ENCODE measurements around the gene USP47.

Gene USP47

DNA sequence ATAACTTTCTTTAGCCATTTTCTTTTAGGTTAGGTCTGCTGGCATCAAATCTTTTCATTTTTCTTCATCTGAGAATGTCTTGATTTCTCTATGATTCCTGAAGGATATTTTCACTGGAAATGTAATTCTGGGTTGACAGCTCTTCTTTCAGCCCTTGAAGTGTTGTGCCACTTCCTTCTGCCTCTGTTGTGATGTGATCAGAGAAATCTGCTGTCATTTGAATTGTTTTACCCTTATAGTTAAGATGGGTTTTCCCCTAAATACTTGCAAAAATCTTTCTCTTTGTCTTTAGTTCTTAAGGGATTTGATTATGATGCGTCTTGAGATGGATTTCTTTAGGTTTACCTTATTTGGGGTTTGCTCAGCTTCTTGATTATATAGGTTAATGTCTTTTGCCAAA, 23.0 kb downstream of the USP47 start:
- DNase-seq (ENCODE audit: low read depth in 2 of 2): no peak

DNA sequence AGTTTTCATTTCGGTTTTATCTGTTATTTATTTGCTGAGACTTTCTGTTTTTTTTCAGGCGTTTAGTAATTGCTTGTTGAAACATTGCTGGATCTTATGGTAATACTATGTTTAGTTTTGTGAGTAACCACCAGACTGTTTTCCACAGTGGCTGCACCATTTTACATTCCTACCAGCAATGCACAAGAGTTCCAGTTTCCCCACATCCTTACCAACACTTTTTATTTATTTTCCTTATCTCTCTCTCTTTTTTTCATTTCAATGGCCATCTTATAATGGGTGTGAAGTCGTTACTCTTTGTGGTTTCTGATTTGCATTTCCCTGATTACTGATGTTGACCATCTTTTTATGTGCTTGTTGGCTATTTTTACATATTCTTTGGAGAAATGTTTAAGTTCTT, 23.7 kb downstream of the USP47 start:
- DNase-seq (ENCODE audit: low read depth in 2 of 2): no peak

DNA sequence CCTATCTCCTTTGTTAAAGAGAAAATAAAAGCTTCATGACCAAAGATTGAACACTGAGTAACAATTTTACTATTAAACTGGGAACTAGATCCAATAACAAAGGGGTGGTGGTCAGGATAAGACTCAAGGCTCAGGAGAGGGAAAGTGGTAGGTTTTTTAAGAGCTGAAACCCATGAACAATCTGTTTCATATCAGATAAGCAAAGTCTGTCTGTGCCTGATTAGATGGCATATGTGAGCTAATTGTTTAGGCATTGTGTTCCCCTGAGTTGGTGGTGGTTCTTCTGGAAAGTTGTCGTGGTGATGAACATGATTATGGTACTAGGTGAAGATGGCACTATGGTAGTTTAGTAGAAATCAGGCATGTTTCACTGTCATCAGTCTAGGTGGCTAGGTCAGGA, 24.4 kb downstream of the USP47 start:
- DNase-seq (ENCODE audit: low read depth in 2 of 2): no peak

DNA sequence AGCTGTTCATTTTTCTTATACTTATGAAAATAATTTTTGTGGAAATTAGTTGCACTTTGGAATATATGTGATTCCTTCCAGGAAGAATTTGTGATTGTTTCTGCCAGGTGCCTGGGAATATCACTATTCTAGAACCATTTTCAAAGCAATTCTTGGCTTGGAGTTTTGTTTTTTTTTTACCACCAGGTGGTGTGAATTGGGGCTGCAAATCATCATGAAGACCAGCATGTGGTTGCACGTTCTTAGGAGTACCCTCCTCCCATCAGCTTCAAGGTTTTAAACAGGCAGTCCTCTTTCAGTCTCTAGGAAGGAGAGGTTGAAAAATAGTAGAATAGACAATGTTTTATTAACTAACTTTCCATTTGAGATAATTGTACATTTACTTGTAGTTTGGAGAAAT, 25.9 kb downstream of the USP47 start:
- DNase-seq (ENCODE audit: low read depth in 2 of 2): no peak

DNA sequence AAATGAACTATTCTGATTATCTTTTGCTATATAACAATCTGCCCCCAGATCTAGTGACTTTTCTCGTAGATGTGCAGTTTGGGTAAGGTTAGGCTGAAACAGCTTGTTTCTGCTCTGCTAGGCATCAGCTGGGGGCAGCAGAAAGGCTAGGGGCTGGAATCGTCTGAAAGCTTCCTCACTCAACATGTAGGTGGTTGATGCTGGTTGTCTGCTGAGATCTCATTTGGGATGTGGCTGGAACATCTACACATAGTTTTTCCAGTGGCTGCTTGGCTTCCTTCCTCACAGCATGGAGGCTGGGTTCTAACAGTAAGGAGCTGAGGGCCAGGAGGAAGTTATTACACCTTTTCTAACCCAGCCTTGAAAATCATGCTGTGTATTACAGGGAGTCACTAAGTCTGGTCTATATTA, 30.2 kb downstream of the USP47 start:
- no peak for DNase-seq (ENCODE audit: low read depth in 2 of 2)

DNA sequence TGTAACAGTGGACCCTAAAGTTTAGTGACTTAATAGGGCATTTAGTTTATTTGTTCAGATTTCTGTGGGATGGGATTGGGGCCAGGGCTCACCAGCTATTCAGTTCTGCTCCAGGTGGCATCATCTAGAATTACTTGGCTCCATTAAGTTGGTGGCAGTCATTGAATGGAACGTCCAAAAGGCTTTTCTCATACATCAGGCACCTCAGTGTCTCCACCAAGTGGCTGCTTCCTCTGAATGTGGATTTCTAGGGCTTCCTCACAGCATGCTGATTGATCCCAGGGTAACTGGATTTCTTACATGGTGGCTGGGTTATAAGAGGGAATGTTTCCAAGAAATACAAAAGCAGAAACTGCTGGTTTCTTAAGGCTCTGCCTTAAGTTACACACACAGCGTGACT, 34.7 kb downstream of the USP47 start:
- no peak for DNase-seq (ENCODE audit: low read depth in 2 of 2)

DNA sequence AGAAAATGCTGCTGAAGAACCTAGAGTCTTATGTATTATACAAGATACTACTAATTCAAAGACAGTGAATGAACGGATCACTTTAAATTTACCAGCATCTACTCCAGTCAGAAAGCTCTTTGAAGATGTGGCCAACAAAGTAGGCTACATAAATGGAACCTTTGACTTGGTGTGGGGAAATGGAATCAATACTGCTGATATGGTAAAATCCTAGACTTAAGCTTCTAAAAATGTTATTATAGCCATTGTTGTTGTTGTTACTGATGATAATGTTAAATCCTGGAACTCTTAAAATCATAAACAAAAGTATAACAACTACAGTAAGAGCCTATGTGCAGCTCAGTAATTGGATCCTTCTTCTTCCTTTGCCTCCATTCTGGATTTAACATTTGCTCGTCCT, 38.4 kb downstream of the USP47 start:
- DNase-seq (ENCODE audit: low read depth in 2 of 2): no peak

DNA sequence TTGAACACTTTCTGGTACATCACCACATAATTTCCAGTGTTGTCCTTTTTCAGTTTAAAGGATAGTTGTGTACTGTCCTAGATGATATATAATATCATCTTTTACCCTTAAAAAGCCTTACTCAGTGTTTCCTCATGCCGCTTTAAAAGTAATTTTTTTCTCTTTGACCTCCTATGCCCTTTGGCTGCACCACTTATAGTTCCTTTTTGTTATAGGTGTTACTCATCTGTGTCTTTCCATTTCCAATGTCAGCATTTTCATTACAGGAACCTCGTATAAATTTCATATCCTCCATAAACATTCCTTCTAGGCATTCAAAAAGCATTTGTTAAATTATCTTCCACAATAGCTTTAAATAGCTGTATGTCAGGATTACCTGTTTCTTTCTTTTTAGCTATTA, 40.8 kb downstream of the USP47 start:
- no peak for DNase-seq (ENCODE audit: low read depth in 2 of 2)

DNA sequence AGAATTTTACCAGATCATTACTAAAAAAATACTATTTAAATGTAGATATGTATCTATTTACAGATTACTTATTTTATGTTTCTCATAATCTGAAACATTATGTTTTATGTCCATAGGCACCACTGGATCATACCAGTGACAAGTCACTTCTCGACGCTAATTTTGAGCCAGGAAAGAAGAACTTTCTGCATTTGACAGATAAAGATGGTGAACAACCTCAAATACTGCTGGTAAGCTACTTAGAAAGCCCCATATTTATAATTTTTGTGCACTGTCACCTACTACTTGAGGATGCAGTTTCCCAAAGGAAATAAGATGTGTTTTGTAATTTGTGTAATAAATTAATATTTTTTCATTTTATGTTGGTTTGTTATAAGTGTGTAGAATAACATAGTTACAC, 42.6 kb downstream of the USP47 start:
- DNase-seq (ENCODE audit: low read depth in 2 of 2): no peak

DNA sequence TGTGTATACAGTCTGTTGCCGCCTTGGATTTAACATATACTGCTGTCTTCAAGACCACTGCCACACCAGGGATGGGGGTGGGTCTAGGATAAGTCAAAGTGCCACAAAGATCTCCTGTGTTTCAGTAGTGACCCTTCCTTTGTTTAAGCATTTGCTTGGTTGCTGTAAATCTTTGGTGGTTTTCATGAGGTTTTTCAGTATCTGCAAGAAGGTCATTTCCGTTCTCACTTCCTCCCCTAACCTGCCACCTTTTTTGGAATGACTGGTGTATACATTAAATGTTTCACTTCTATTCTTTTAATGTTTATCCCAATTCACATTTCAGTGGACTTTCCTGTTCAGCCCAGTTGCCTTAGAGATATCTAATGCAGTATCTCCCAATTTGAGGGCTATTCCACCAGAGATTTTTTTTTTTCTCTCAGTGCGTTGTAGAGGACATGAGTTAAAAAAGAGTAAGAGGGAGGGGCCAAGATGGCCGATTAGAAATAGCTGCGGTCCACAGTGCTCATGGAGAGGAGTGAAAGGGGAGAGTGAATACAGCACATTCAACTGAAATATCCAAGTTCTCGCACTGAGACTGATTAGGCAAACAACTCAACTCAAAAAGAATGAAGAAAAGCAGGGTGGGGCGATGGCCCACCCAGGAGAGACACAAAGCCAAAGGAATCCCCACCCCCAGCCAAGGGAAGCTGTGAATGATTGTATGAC, 43.2 kb downstream of the USP47 start:
- DNase-seq (ENCODE audit: low read depth in 2 of 2): no peak

DNA sequence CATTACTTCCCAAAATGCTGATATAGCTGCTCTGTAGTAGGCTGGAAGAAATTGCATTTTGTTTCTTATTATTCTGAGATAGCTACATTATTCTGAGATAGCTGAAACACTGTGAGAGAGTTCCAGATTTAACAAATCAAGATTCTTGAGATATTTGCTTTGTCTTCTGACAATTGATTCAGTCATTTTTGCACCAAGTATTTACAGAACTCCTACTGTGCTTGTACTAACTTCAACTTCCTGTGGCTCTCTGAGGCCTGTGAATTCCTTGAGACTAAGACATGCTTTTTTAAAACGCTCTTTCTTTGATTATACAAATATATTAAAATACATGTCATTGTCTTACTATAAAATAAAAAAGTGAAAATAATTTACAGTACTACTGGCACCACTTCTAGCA, 52.7 kb downstream of the USP47 start:
- no peak for DNase-seq (ENCODE audit: low read depth in 2 of 2)

DNA sequence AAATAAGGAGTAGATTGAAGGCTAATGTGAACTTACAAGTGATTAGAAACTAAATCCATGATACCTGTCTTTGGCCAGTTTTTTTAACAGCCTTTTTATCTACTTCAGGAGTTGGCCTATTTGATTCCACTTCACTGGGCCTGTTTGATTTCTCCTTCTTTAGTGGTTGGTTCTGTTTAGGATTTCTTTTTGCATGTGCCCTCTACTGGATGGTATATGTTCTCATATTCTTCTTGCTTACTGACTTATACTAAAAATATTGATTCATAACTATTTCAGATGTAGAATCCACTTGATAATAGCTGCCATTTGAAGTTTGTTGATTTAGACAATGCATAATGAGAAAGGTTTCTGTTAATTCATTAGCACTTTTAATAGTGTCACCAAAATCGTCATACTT, 53.9 kb downstream of the USP47 start:
- DNase-seq (ENCODE audit: low read depth in 2 of 2): no peak

DNA sequence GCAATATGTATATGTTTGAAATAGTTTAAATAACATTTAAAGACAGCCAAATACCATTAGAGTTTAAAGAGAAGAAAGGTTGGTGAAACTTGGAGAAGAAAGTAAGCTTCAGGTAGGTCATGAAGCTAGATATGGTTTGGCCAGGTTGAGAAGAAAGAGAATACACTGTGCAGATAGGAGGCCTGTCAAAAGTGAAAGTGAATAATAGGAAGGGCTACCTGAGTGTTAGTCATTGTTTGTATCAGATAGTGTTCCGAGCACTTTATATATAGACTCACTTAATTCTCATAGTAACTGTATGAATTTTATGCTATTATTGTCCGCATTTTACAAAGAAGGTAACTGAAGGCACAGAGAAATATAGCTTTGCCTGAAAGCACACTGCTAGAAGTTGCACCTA, 56.9 kb downstream of the USP47 start:
- DNase-seq (ENCODE audit: low read depth in 2 of 2): no peak

DNA sequence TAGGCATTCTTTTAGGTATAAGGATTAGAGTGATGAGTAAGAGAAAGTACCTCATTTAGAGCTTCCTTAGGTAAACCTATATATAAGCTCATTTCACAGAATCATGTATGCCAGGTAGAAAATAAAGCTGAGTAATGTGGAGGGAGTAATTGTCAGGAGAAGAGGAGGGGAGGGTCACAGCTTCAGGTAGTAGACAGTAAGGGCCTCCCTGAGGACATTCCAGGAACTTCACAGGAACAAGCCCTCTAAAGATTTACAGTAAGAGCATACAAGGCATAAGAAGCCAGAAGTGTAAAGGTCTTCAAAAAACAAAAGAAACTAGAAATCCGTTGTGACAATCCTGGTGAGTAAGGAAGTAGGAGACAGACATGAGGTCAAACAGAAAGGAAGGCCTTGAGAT, 57.6 kb downstream of the USP47 start:
- DNase-seq (ENCODE audit: low read depth in 2 of 2): no peak

DNA sequence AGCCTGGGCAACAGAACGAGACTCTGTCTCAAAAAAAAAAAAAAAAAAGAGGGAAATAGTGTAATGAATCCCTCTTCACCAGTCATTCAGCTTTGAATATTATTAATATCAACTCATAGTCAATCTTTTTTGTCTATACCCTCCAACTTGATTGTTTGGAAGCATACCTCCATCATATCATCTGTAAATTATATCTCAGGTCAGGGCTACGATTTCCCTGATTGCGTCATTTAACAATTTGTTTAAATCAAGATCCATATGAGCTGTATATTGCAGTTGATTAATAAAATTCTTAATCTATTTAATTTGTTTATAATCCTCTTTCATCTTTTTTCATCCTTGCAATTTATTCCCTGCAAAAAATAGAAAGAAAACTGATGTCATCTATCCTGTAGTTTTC, 60.2 kb downstream of the USP47 start:
- no peak for DNase-seq (ENCODE audit: low read depth in 2 of 2)

DNA sequence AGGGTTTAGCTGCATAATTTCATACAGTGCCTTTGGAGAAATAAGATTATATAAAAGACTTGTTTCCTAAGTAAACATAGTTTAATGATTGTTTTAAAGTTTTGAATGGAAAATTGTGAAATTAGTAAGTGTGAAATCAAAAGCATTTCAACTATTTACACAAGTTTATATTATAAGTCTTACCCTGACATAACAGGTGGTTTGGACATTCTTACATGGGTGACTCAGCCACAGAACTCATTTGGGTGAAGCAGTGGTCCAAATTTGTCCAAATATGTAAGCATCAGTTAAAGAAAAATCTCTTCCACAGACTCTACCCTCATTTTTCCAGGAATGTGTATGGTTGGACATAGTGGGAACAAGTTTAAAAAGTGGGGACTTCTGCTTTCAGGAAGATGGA, 68.0 kb downstream of the USP47 start:
- DNase-seq (ENCODE audit: low read depth in 2 of 2): no peak

DNA sequence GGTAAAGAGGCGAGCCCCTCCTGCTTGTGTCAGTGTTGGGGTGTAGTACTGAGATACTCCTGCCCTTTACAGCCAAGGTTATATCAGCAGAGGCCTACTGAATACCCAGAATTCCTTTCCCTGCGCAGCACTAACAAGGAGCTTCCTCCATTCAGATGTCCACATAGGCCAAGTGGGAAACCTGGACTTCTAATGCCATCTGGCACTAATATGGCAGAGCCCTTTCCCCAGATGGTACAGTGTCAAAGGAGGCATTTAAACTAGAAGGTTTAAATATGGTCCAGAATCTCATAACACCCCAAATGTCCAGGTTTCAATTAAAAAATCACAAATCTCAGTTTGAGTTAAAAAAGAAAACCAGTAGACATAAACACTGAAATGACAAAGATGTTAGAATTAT, 68.8 kb downstream of the USP47 start:
- no peak for DNase-seq (ENCODE audit: low read depth in 2 of 2)

DNA sequence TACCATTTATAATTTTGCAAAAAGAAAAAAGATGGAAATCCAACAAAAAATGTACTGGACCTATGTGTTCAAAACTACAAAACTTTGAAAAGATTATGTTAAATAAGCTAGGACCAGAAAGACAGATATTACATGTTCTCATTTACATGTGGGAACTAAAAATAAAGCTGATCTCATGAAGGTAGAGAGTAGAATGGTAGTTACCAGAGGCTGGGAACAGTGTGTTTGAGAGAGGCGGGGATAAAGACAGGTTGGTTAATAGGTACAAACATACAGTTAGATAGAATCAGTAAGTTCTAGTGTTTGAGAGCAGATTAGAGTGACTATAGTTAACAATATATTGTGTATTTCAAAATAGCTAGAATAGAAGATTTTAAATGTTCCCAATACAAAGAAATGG, 71.6 kb downstream of the USP47 start:
- no peak for DNase-seq (ENCODE audit: low read depth in 2 of 2)

DNA sequence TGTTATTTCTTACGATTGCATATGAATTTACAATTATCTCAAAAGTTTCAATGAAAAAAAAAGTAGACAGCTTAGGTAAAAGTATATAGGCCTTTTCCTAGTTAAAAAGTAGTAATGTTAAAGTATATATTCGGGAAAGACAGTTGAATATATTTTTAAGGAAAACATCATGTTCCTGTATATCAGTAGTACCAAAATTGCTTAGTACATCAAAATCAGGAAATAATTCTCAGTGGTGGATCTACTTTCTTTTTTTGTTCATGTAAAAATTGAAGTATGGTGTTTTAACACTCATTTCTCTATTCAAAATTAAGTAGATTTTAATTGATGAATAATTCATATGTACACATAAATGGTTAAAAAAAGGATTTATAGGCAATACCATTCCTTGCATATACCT, 73.9 kb downstream of the USP47 start:
- no peak for DNase-seq (ENCODE audit: low read depth in 2 of 2)

DNA sequence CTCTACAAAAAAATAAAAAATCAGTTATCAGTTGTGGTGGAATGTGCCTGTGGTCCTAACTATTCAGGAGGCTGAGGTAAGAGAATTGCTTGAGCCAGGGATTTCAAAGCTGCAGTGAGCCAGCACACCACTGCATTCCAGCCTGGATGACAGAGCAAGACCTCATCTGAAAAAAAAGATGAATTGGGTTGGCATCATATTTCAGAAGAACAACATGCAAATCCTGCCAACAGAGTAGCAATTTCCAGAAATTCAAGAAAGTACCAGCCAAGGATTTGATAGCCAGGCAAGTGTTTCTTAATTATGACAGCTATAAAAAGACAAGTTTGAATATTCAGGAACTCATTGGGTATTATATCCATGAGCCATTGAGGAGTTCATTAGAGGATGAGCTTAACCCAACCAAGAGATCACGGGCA, 75.2 kb downstream of the USP47 start:
- DNase-seq (ENCODE audit: low read depth in 2 of 2): no peak

DNA sequence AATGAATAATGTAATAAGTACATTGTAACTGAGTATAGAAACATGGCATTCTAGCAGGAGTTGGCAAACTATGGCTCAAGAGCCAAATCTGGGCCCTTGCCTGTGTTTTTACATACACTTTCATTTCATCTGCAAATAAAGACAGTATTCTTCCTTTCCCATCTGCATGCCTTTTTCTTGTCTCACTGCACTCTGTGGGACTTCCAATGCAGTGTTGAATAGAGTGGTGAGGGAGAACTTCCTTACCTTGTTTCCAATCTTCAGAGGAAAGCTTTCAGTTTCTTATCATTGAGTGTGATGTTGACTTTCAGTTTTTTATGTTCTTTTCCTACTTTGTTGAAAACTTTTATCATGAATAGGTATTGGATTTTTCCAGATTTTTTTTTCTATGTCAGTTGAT, 82.1 kb downstream of the USP47 start:
- DNase-seq (ENCODE audit: low read depth in 2 of 2): no peak

DNA sequence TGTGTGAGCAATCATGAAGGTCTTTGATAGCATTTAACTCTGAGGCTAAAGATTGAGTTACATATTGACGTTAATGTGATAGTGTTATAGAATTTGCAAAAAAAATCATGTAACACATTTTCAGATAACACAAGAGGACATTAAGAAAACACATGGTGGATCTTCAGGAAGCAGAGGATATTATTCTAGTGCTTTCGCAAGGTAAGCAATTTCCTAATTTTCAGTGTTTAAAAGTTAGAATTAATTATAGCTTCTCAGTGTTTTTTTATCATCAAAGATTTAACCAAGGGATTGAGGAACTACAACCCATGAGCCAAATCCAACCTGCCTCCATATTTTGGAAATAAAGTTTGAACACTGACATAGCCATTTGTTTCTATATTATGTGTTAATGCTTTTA, 88.1 kb downstream of the USP47 start:
- no peak for DNase-seq (ENCODE audit: low read depth in 2 of 2)

DNA sequence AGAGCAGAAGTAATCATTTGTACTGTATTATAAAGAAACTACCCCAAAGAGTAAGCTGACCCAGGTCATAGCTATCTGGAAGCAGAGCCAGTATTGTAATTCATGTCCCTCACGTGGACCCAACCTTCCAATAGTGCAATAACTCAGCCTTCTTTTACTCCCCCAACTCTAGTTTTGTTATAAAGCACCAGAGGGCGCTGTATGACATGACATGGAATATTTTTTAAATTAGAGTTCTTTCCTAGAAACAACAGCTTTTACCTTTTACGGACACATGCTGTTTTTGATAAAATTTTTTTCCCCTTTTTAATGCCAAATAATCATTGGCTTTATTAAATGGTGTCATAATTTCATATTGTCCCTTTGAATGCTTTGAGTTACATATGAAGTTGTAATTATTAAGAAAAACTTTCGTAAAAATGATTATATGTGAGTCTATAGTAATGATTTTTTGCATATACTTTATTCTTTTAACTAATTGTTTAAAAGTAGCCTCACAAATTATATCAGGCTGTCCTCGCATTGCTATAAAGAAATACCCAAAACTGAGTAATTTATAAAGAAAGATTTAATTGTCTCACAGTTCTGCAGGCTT, 89.8 kb downstream of the USP47 start:
- no peak for DNase-seq (ENCODE audit: low read depth in 2 of 2)

DNA sequence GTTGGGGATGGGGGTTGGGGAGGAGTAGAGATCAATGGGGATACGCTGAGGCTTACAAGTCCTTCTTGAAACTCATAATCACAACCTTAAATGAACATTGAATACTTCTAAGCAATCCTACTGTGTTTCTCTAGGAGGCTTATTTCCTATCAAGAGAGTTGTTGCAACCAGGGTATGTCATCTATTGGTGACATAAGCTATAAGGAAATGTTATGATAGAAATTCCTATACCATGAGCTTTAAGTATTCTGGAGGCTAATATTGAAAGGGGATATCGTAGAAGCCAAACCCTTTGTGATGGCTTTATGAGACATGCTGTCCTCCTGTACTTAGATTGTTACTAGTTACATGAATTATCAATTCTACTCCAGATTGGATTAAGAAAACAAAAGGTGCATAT, 93.8 kb downstream of the USP47 start:
- DNase-seq (ENCODE audit: low read depth in 2 of 2): no peak
